ENCODE results near the gene CIITA.
"Not testable (repeated sequence)": the region's sequence is repeated elsewhere in the genome, so short reads cannot be mapped to it uniquely, and the experiment has no call there.

CIITA gene

DNA sequence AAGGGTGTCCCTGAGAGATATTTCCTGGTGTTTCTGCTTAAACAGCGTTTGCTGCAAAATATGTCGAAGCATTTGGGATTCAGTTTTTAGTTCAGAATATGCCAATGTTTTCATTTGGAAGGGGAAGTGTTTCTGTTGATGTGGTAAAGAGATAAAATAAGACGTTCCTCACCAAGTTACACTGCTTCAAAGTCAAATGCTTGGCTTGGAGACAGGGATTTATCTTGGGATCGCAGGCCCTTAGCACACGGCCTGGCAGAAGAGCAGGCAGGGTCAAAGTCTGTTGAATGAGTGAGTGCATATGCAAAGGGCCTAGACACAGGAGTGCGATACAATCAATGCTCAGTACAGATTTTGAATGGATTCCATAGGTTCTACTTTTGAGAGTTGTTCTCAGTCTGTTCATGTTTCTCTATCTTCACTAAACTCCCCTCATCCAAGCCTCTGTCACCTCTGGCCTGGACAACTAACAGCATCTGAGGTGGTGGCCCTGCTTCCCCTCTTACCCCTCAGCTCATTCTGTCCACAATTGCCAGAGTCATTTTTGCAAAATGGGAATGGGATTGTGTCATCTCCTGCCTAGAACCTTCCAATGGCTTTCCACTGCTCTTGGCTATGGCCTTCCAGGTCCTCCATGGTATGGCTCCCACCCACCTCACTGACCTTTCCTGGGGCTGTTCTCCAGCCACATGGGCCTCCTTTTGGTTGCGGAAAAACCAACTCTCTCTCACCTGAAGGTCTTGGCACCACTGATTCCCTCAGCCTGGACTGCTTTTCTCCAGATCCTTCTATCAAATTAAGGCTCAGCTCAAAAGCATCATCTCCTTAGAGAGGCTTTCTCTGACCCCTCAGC, 62.0 kb downstream of the CIITA start:
- no peak for DNase-seq

- DNase-seq, result no peak
Observed at GRCh38 chr16:10939649-10940234, 62.7 kb downstream of the CIITA start.

GRCh38 chr16:10940501-10941079, 63.6 kb downstream of the CIITA start:
- DNase-seq, result no peak

- DNase-seq, result no peak
Observed at GRCh38 chr16:10941127-10941933, 64.3 kb downstream of the CIITA start.

DNA sequence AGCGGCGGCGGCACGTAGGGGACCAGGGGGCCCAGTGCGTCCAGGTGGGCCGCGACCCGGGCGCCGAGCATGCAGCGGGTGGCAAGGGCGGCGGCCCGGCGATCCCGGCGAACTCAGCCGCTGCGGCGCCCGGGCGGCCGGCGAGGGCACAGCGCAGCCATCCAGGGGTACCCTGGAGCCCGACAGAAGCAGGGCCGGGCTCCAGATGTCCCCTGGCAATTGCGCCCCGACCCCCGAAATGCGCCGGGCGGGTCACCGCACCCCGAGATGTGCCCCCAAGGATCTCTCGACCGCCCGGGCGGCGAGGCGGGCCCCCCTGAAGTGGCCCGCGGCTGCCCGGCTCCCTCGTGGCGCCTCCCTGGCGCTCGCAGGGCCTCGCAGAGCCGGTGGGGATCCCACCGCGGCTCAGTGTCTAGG, 64.9 kb downstream of the CIITA start:
- DNase-seq, result not testable (repeated sequence)

- peak; percentile 81 for DNase-seq
Observed at GRCh38 chr16:10942352-10943063, 65.5 kb downstream of the CIITA start, which contains the start of gene DEXI. DEXI (minus strand) TSS chr16:10942468; CDS start chr16:10942005, 463 bp downstream.

GRCh38 chr16:10943064-10943353, 66.0 kb downstream of the CIITA start:
- no peak for DNase-seq

- DNase-seq, result peak; percentile 68
Observed at GRCh38 chr16:10944249-10945064, 67.5 kb downstream of the CIITA start, which contains the start of gene CLEC16A. CLEC16A (plus strand) TSS chr16:10944564; CDS start chr16:10944718, 154 bp downstream.

DNA sequence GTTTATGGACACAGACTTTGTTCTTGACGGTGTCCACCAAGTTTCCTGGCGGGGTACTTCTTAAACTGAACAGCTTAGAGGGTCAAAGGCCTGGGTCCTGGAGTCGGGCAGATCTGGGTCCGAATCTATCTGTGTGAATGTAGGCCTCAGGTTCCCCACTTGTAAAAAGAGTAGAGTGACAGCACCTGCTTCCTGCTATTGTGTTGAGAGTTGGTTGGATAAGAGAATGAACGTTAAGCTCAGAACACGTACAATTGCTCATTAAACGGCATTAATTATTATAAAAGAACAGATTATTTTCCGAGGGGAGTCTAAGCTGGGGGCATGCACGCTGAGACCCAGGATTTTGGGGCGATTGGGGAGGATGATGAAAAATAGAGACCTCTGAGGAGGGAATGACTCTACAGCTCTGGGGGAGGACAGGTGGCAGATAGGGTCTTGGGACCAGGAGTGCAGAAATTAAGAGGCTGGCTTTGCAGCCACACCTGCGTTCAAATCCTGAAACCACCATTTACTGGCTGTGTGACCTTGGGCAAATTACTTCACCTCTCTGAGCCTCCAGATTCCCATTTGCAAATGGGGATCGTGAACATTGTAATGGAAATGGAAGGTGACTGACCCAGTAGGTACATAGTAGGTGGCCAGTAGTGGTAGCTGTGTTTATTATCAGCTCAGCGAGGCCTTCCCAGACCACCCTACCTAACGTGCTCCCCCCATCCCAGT, 68.2 kb downstream of the CIITA start:
- DNase-seq, result no peak

- DNase-seq, result no peak
Observed at GRCh38 chr16:10946308-10946707, 69.3 kb downstream of the CIITA start.

- no peak for DNase-seq
Observed at GRCh38 chr16:10947211-10947787, 70.3 kb downstream of the CIITA start.

GRCh38 chr16:10949424-10949970, 72.5 kb downstream of the CIITA start:
- no peak for DNase-seq

GRCh38 chr16:10950393-10950792, 73.4 kb downstream of the CIITA start:
- no peak for DNase-seq

GRCh38 chr16:10951026-10951425, 74.0 kb downstream of the CIITA start:
- DNase-seq, result no peak

DNA sequence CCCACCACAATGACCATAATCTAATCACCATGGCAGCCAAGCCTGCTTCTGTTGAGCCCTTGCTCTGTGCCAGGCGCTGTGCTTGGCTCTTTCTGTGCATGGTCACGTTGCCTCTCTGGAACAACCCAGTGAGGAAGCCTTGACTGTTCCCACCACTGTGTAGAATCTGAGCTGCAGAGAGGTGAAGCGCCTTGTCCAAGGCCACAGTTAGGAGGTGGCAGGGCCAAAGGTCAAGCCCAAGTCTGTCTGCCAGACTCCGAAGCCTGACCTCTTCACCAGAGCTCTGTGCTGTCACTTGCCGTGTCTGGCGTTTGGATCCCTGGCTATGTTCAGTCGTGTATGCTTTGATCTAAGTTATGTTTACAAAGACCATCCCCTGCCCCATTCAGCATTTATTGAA, 77.9 kb downstream of the CIITA start:
- DNase-seq, result no peak

DNA sequence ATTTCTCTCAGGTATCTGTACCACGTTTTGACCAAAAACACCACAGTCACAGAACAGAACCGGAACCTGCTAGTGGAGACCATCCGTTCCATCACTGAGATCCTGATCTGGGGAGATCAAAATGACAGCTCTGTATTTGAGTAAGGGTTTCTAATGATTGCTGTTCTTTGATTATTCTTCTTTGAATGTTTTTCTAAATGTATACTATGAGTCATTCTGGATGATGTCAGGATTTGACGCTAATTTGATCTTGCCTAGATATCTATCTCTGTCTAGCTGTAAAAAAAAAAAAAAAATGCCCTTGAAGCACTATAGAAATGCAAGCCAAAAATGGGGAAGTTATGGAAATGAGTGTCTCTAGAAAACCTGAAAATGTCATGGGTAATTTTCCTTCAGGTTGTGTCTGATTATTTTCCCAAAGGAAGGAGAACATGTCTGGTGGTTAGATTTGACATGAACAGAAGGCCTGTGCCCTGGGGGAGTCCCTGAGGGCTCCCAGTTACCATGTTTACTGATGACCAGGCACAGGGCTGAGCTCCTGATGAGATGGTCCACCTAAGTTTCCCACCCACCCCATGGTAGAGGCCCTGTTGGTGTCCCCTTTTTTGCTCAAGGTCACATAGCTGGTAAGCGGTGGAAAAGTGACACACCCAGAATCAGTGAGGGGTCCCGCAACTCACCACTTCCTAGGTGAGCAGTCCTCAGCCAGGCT, 80.9 kb downstream of the CIITA start:
- no peak for DNase-seq

DNA sequence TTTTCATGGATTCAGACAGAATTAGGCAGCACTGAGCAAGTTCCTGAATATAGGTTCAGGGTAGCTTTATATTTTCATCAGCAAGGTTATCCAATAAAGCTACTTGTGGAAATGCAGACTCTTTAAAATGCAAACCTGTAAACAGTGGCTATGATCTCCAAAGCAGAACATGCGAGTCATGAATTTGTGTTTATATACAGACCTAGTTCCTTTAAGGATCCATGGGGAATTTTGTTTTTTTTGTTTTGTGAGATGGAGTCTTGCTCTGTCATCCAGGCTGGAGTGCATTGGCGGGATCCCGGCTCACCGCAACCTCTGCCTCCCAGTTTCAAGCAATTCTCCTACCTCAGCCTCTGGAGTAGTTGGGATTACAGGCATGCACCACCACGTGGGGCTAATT, 82.2 kb downstream of the CIITA start:
- no peak for DNase-seq

GRCh38 chr16:10961231-10961630, 84.2 kb downstream of the CIITA start:
- no peak for DNase-seq

- DNase-seq, result peak; percentile 79
Observed at GRCh38 chr16:10964039-10964890, 87.3 kb downstream of the CIITA start.

Data from NCI-H510A treated with DMSO at 0.1 percent for 48 hours (cell line).